GM12874 (cell line): ENCODE results near the gene AKAP6.

Source experiments
- CTCF ChIP-seq: IDR thresholded peaks from 2 replicates; pipeline ENCODE4 v1.5.1; 2011; ENCODE audit warnings: low read depth, mild to moderate bottlenecking, control low read depth, low read length, moderate library complexity; ENCODE audit not compliant: insufficient read depth

AKAP6 gene

GRCh38 chr14:32762886-32763285, 433.8 kb downstream of the AKAP6 start:
- TF ChIP-seq CTCF = no peak

GRCh38 chr14:32763673-32764072, 434.6 kb downstream of the AKAP6 start:
- TF ChIP-seq CTCF = no peak

GRCh38 chr14:32764131-32764530, 435.0 kb downstream of the AKAP6 start:
- TF ChIP-seq CTCF = no peak

- TF ChIP-seq CTCF = no peak
Observed at GRCh38 chr14:32770422-32770821, 441.3 kb downstream of the AKAP6 start.

- TF ChIP-seq CTCF = no peak
Observed at GRCh38 chr14:32774214-32774613, 445.1 kb downstream of the AKAP6 start.

GRCh38 chr14:32779840-32780239, 450.7 kb downstream of the AKAP6 start:
- no peak for TF ChIP-seq CTCF

- no peak for TF ChIP-seq CTCF
Observed at GRCh38 chr14:32784405-32784804, 455.3 kb downstream of the AKAP6 start.

GRCh38 chr14:32785585-32785984, 456.5 kb downstream of the AKAP6 start:
- TF ChIP-seq CTCF = no peak
